Upper lobe of right lung (tissue), 1 donor: ENCODE data around the gene GCSH. TPM values are rescaled to one million over a fixed set of nuclear protein-coding genes. Genes with fewer than 3 reads are reported as not detected.

ENCODE experiments used
- ATAC-seq: fragments of 200-7000 bp; cut with Tn5 transposase; one replicate; pipeline ENCODE4 v1.9.1; 2020; ENCODE audit warnings: mild to moderate bottlenecking, moderate library complexity
- DNase-seq: peaks from one replicate; pipeline ENCODE4 v3.0.0-alpha.2; 2020
- H3K27ac ChIP-seq: fragments of 200-600 bp; one replicate; pipeline ENCODE4 v1.8.0; 2022
- H3K27me3 ChIP-seq: fragments of 200-600 bp; one replicate; pipeline ENCODE4 v1.8.0; 2022; ENCODE audit warnings: mild to moderate bottlenecking
- H3K36me3 ChIP-seq: fragments of 200-600 bp; one replicate; pipeline ENCODE4 v1.8.0; 2022
- H3K4me1 ChIP-seq: fragments of 200-600 bp; one replicate; pipeline ENCODE4 v1.8.0; 2022
- H3K4me3 ChIP-seq: fragments of 200-600 bp; one replicate; pipeline ENCODE4 v1.8.0; 2022; ENCODE audit warnings: mild to moderate bottlenecking
- H3K9me3 ChIP-seq: fragments of 200-600 bp; one replicate; pipeline ENCODE4 v1.8.0; 2022
- intact Hi-C: fragments of 100-400 bp; cut with DNase I; formaldehyde crosslinking; loops from one replicate; pipeline ENCODE4 v1.11.0; 2022
- total RNA-seq: library from RNA; stranded (reverse); fragmentation: NEBNext Ultra II Directional; extraction: Animal tissue kit (Norgen Biotek cat#: 25700); gene quantifications from one replicate; pipeline ENCODE4 v1.2.1, GENCODE V29; 2021
- TF ChIP-seq, protein P1 (sequence below): fragments of 200-600 bp; IDR thresholded peaks from one replicate; pipeline ENCODE4 v1.8.0; 2022; ENCODE audit warnings: antibody characterized with exemption
- donor health status: DM: no; HTN: yes; CAD: no; lungs with severe emphysema.

GCSH gene
- total RNA-seq, 1 donor from 2014 or later = 17.0 TPM

- Histone ChIP-seq H3K27me3 (no peaks in the 10 kb centered on the region), H3K27ac (no peak overlapping the region)
- no peak for ATAC-seq
These were observed 41.6 kb upstream of the GCSH start for GRCh38 chr16:81137754-81138153.

DNA sequence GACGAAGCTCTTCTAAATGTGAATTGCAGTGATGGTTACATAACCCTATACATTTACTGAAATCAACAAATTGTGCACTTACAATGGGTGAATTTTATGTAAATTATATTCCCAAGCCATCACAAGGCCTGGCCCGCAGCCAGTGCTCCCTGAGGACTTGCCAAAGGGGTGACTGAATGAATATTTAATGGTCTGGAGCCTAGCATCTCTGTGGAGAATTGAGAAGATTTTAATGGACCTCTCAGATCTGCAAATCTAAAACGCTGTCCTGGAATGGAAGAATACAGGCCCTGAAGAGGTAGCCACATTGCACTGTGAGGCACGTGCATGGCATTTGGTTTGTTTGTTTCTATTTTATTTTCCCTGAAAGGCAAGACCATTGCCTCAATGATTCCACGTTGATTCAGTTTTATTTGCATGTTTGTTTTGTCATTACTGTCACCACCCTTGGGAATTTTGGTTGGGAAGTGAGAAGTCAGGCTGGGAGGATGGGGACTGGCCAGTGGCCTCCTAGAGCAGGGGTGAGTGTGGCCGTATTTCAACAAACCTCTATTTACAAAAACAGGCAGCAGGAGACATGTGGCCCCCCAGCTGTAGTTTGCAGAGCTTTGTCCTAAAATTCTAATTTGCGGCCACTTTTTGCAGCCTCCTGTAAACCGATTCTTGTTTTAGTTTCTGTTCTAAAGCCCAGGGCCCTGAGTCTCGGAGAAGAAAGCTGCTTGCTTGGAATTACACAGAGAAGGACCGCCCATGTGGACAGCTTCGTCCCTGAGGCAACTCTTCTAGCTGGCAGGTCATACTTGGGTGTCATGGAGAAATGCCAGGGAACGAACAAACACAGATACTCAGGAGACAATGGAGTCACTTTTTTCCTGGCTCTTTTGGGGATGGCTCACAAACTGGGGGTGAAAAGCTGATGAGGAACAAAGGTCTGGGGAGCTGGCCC is 40.5 kb upstream of the GCSH start:
- ATAC-seq (no peak), DNase-seq (no peak)
- TF ChIP-seq, protein P1, sequence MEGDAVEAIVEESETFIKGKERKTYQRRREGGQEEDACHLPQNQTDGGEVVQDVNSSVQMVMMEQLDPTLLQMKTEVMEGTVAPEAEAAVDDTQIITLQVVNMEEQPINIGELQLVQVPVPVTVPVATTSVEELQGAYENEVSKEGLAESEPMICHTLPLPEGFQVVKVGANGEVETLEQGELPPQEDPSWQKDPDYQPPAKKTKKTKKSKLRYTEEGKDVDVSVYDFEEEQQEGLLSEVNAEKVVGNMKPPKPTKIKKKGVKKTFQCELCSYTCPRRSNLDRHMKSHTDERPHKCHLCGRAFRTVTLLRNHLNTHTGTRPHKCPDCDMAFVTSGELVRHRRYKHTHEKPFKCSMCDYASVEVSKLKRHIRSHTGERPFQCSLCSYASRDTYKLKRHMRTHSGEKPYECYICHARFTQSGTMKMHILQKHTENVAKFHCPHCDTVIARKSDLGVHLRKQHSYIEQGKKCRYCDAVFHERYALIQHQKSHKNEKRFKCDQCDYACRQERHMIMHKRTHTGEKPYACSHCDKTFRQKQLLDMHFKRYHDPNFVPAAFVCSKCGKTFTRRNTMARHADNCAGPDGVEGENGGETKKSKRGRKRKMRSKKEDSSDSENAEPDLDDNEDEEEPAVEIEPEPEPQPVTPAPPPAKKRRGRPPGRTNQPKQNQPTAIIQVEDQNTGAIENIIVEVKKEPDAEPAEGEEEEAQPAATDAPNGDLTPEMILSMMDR = no peak
- Histone ChIP-seq H3K4me3 (no peak overlapping the region), H3K27ac (no peak overlapping the region), H3K36me3 (no peaks in the 10 kb centered on the region), H3K27me3 (no peaks in the 10 kb centered on the region), H3K4me1 (no peaks in the 10 kb centered on the region), H3K9me3 (no peaks in the 10 kb centered on the region)
- intact Hi-C loops = no loop called here

More at GRCh38 chr16:81137754-81138153, 41.6 kb upstream of the GCSH start:
- Histone ChIP-seq H3K4me1 (no peaks in the 10 kb centered on the region), H3K36me3 (no peaks in the 10 kb centered on the region), H3K9me3 (no peaks in the 10 kb centered on the region), H3K4me3 (no peak overlapping the region)
- TF ChIP-seq, protein P1 = no peak
- no peak for DNase-seq
- intact Hi-C loops = no loop called here

DNA sequence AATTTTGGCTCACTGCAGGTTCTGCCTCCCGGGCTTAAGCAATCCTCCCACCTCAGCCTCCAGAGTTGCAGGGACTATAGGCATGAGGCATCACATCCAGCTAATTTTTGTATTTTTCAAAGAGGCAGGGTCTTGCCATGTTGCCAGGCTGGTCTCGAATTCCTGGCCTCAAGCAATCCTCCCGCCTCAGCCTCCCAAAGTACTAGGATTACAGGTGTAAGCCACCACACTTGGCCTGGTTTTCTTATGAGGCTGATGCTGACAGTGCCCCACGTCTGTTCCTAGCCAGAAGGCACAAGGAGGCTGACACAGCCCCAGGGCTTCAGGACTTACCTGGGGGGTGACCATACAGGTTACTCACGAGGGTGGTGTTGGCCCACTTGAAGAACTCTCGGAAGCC is 33.9 kb upstream of the GCSH start:
- no peaks in the 10 kb centered on the region for H3K4me1 ChIP-seq
- no peak overlapping the region for H3K27ac ChIP-seq
- no peaks in the 10 kb centered on the region for H3K36me3 ChIP-seq
- ATAC-seq (no peak), DNase-seq (no peak)
- H3K4me3 ChIP-seq = no peak overlapping the region
- H3K9me3 ChIP-seq = no peaks in the 10 kb centered on the region
- H3K27me3 ChIP-seq = no peaks in the 10 kb centered on the region
- intact Hi-C loops = no loop called here
- TF ChIP-seq, protein P1 = no peak

- H3K4me3 ChIP-seq = no peak overlapping the region
- TF ChIP-seq, protein P1 = no peak
- H3K36me3 ChIP-seq = no peaks in the 10 kb centered on the region
- ATAC-seq = no peak
- no peak for DNase-seq
- no peaks in the 10 kb centered on the region for H3K27me3 ChIP-seq
- H3K9me3 ChIP-seq = no peaks in the 10 kb centered on the region
- no peak overlapping the region for H3K27ac ChIP-seq
- intact Hi-C loops = no loop called here
- no peaks in the 10 kb centered on the region for H3K4me1 ChIP-seq
These were observed 32.7 kb upstream of the GCSH start for GRCh38 chr16:81128726-81129524.

- TF ChIP-seq, protein P1 = no peak
- intact Hi-C loops = no loop called here
- H3K9me3 ChIP-seq = no peaks in the 10 kb centered on the region
- H3K27me3 ChIP-seq = no peaks in the 10 kb centered on the region
- DNase-seq = no peak
- no peak overlapping the region for H3K4me3 ChIP-seq
- H3K4me1 ChIP-seq = no peaks in the 10 kb centered on the region
- no peak for ATAC-seq
- no peak overlapping the region for H3K27ac ChIP-seq
- no peaks in the 10 kb centered on the region for H3K36me3 ChIP-seq
These were observed 30.9 kb upstream of the GCSH start for GRCh38 chr16:81127051-81127450.
